ENCODE measurements around the gene TM7SF2. TPM values are rescaled to one million over a fixed set of nuclear protein-coding genes. Genes with fewer than 3 reads are reported as not detected.

Gene TM7SF2
- total and polyA plus RNA-seq, 2 of the 13 experiments (the other 11 are each of a cell fraction or from before 2014, with no cell fraction given), result 56.0 to 66.9 TPM

DNA sequence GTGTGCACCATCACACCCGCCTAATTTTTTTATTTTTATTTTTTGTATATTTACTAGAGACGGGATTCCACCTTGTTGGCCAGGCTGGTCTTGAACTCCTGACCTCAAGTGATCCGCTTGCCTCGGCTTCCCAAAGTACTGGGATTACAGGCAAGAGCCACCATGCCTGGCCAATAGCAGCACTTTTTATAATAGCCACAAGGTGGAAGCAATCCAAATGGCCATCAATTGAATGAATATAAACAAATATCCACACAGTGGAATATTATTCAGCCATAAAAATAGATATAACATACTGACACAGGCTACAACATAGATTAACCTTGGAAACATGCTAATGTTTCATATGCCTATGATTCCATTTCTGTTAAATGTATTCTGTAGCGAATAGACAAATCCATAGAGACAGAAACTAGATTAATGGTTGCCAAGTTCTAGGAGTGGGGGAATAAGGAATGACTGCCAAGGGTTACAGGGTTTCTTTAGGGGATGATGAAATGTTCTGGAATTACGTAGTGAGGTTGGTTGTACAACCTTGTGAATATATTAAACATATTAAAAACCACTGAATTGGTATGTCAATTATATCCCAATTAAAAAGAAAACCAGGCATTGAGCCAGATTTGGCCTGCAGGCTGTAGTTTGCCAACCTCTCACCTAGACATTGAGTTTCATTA is 10.9 kb upstream of the TM7SF2 start:
- ATAC-seq (no peak), FAIRE-seq (no peak)
- POLR2A ChIA-PET, result interaction anchor here (0.7 to 8.1 kb wide), 2 partner anchors 10 to 11 kb away, joined by 3 to 86 read pairs; partner anchors contain the start of gene TM7SF2

More for the DNA sequence above, 10.9 kb upstream of the TM7SF2 start:
- no peak overlapping the region for H2AFZ ChIP-seq (ENCODE audit: low read length)
- H3K4me1 ChIP-seq (ENCODE audit: insufficient read depth, low read length), result peaks cover 13% of the 10 kb centered on the region
- no peak overlapping the region for H3K27ac ChIP-seq (ENCODE audit: extremely low read length, insufficient read depth, low read length)
- in situ Hi-C loops (cut with HindIII; ENCODE audit: extremely low pct_ligation_motif_present, low pct_unique_long_range_greater_than_20kb), result no loop called here
- WGBS (ENCODE audit: low lambda C conversion rate), result 95% methylated on average over 6 of the region's 6 CpGs
- H3K4me2 ChIP-seq (ENCODE audit: low read depth, low read length), result no peak overlapping the region
- intact Hi-C loops (cut with micrococcal nuclease; ENCODE audit: unreplicated experiment), result no loop called here
- H4K20me1 ChIP-seq (ENCODE audit: insufficient read depth, low read length), result no peaks in the 10 kb centered on the region
- H3K9ac ChIP-seq (ENCODE audit: insufficient read depth, low read depth, low read length), result no peak overlapping the region
- H3K4me3 ChIP-seq (replicated peaks in 1 of 3; ENCODE audit: insufficient read depth in 1 of 3, low read depth in 2 of 3, low read length in 3 of 3), result no peak overlapping the region
- peaks cover 3 to 12% of the 10 kb centered on the region in 2 experiments; a peak in 3 of 5 replicates for H3K36me3 ChIP-seq (replicated peaks in 1 of 2; ENCODE audit: control insufficient read depth in 1 of 2, insufficient read depth in 2 of 2, low read length in 2 of 2)
- TF ChIP-seq TARDBP (CRISPR knock-in tag; IDR thresholded peaks at IDR 0.05), result no peak
- TF ChIP-seq ZNF44 (CRISPR knock-in tag; IDR thresholded peaks at IDR 0.05), result no peak
- no peak for TF ChIP-seq ZFP36L2 (CRISPR knock-in tag; IDR thresholded peaks at IDR 0.05)
- TF ChIP-seq, protein P1, sequence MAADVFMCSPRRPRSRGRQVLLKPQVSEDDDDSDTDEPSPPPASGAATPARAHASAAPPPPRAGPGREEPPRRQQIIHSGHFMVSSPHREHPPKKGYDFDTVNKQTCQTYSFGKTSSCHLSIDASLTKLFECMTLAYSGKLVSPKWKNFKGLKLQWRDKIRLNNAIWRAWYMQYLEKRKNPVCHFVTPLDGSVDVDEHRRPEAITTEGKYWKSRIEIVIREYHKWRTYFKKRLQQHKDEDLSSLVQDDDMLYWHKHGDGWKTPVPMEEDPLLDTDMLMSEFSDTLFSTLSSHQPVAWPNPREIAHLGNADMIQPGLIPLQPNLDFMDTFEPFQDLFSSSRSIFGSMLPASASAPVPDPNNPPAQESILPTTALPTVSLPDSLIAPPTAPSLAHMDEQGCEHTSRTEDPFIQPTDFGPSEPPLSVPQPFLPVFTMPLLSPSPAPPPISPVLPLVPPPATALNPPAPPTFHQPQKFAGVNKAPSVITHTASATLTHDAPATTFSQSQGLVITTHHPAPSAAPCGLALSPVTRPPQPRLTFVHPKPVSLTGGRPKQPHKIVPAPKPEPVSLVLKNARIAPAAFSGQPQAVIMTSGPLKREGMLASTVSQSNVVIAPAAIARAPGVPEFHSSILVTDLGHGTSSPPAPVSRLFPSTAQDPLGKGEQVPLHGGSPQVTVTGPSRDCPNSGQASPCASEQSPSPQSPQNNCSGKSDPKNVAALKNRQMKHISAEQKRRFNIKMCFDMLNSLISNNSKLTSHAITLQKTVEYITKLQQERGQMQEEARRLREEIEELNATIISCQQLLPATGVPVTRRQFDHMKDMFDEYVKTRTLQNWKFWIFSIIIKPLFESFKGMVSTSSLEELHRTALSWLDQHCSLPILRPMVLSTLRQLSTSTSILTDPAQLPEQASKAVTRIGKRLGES (CRISPR knock-in tag; IDR thresholded peaks at IDR 0.05; ENCODE audit: borderline replicate concordance), result no peak
- no peak for TF ChIP-seq KLF13 (CRISPR knock-in tag; IDR thresholded peaks at IDR 0.05)
- no peak for TF ChIP-seq SKI (IDR thresholded peaks at IDR 0.05; ENCODE audit: partially characterized antibody)
- TF ChIP-seq, protein P2, sequence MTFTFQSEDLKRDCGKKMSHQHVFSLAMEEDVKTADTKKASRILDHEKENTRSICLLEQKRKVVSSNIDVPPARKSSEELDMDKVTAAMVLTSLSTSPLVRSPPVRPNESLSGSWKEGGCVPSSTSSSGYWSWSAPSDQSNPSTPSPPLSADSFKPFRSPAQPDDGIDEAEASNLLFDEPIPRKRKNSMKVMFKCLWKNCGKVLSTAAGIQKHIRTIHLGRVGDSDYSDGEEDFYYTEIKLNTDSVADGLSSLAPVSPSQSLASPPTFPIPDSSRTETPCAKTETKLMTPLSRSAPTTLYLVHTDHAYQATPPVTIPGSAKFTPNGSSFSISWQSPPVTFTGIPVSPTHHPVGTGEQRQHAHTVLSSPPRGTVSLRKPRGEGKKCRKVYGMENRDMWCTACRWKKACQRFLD (CRISPR knock-in tag; IDR thresholded peaks at IDR 0.05; ENCODE audit: borderline replicate concordance), result no peak
- no peak for TF ChIP-seq GZF1 (CRISPR knock-in tag; IDR thresholded peaks at IDR 0.05)
- no peak for TF ChIP-seq GMEB1 (CRISPR knock-in tag; IDR thresholded peaks at IDR 0.05; ENCODE audit: borderline replicate concordance)
- TF ChIP-seq ZNF652 (CRISPR knock-in tag; IDR thresholded peaks at IDR 0.05; ENCODE audit: borderline replicate concordance, low read depth), result no peak
- TF ChIP-seq, protein P3, sequence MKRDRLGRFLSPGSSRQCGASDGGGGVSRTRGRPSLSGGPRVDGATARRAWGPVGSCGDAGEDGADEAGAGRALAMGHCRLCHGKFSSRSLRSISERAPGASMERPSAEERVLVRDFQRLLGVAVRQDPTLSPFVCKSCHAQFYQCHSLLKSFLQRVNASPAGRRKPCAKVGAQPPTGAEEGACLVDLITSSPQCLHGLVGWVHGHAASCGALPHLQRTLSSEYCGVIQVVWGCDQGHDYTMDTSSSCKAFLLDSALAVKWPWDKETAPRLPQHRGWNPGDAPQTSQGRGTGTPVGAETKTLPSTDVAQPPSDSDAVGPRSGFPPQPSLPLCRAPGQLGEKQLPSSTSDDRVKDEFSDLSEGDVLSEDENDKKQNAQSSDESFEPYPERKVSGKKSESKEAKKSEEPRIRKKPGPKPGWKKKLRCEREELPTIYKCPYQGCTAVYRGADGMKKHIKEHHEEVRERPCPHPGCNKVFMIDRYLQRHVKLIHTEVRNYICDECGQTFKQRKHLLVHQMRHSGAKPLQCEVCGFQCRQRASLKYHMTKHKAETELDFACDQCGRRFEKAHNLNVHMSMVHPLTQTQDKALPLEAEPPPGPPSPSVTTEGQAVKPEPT (CRISPR knock-in tag; IDR thresholded peaks at IDR 0.05; ENCODE audit: low read depth), result no peak
- TF ChIP-seq ZFAT (CRISPR knock-in tag; conservative IDR thresholded peaks at IDR 0.05), result no peak
- BruUV-seq (replicated peaks), result no TSS peak
- no peak for DNase-seq (ENCODE audit: low spot score)
- H3K27me3 ChIP-seq (ENCODE audit: control insufficient read depth in 1 of 2, insufficient read depth in 2 of 2, low read length in 2 of 2), result no peaks in the 10 kb centered on the region; a peak in 1 of 5 replicates
- no peaks in the 10 kb centered on the region for H3K9me3 ChIP-seq (ENCODE audit: low read length)
- CTCF ChIA-PET (ENCODE audit: low intra/inter-chr PET ratio, low total read pairs), result no interaction called here
- peaks cover 5% of the 10 kb centered on the region for H3K79me2 ChIP-seq (ENCODE audit: insufficient read depth, low read length)

All from HepG2 (cell line).